Ascending aorta (tissue), 2 donors: ENCODE data around the gene DCPS. TPM values are rescaled to one million over a fixed set of nuclear protein-coding genes. Genes with fewer than 3 reads are reported as not detected.
"Not testable (repeated sequence)": the region's sequence is repeated elsewhere in the genome, so short reads cannot be mapped to it uniquely, and the experiment has no call there.

Experiments
- DNase-seq, 2 donors: peaks; one replicate each; pipeline ENCODE4 v3.0.0-alpha.2; 2019; ENCODE audit warnings: low spot score in 2 of 2
- H3K27ac ChIP-seq, 2 donors: fragments of 200-600 bp; sonication (generic); one replicate each; pipeline ENCODE4 v1.5.1; 2016 to 2017; ENCODE audit warnings: mild to moderate bottlenecking in 1 of 2
- H3K27me3 ChIP-seq: fragments of 200-600 bp; sonication (generic); one replicate; pipeline ENCODE4 v1.5.1; 2017
- H3K36me3 ChIP-seq, 2 donors: fragments of 200-600 bp; sonication (generic); one replicate each; pipeline ENCODE4 v1.5.1; 2016
- H3K4me1 ChIP-seq, 2 donors: fragments of 200-600 bp; sonication (generic); one replicate each; pipeline ENCODE4 v1.5.1; 2016 to 2017; ENCODE audit warnings: mild to moderate bottlenecking in 1 of 2
- H3K4me3 ChIP-seq, 2 donors: fragments of 200-600 bp; sonication (generic); one replicate each; pipeline ENCODE4 v1.5.1; 2016 to 2017; ENCODE audit warnings: mild to moderate bottlenecking in 1 of 2
- H3K9me3 ChIP-seq, 2 donors: fragments of 200-600 bp; sonication (generic); one replicate each; pipeline ENCODE4 v1.5.1; 2016
- intact Hi-C: fragments of 100-400 bp; cut with DNase I; formaldehyde crosslinking; loops from one replicate; pipeline ENCODE4 v1.15.1; 2023
- total RNA-seq: library from RNA; depleted of rRNA; stranded (reverse); fragments of >200 nt; gene quantifications from one replicate; pipeline ENCODE4 v1.1.0, GENCODE V29; 2016
- TF ChIP-seq, protein P1 (sequence below), 3 experiments: fragments of 200-600 bp in 2 of 3; fragments of 450-650 bp in 1 of 3; sonication (generic) in 2 of 3; IDR thresholded peaks; one replicate each; pipeline ENCODE4 v1.5.1; 2016 to 2019; ENCODE audit warnings: antibody characterized with exemption in 3 of 3, mild to moderate bottlenecking in 1 of 3, moderate library complexity in 1 of 3

DCPS gene
- total RNA-seq, 1 donor from 2014 or later: 19.6 TPM

DNA sequence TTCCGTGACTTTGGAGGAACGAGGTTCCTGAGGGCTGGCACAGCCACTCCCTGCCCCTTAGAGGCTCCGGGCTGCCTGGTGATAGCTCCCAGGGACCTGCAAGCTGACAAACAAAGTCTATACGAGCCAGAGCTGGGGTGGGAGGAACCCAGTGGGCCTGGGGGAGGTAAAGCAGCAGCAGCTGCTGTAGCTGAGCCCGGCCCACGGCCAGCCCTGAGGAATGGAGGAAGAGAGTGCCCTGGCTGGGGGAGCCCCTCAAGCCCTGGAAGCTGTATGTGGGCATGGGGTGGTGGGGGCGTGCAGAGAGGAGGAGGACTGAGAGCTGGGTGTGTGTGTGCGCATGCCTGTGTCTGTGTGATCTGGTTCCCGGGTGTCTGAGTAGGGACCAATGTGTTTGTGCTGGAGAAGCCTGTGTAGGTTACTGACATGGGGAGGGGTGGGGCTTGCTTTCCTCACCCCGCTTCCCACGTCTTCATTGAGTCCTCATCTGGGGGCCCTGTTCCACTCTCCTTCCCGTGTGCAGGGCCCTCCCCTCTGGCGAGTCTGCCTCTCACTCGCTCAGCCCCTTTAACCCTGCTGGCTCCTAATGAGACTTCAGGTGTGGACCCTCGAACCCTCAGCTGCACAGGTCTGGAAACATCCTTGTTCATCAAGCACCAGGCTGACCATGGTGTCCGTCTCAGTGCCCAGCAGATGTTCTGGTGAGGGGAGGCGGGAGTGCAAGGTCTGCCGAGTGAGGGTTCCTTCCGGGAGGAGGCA, 62.4 kb downstream of the DCPS start:
- Histone ChIP-seq H3K4me1 (peaks cover 0 to 3% of the 10 kb centered on the region in 2 donors), H3K27ac (no peak overlapping the region), H3K9me3 (no peaks in the 10 kb centered on the region), H3K4me3 (no peak overlapping the region), H3K36me3 (no peaks in the 10 kb centered on the region), H3K27me3 (no peaks in the 10 kb centered on the region)
- TF ChIP-seq, protein P1, sequence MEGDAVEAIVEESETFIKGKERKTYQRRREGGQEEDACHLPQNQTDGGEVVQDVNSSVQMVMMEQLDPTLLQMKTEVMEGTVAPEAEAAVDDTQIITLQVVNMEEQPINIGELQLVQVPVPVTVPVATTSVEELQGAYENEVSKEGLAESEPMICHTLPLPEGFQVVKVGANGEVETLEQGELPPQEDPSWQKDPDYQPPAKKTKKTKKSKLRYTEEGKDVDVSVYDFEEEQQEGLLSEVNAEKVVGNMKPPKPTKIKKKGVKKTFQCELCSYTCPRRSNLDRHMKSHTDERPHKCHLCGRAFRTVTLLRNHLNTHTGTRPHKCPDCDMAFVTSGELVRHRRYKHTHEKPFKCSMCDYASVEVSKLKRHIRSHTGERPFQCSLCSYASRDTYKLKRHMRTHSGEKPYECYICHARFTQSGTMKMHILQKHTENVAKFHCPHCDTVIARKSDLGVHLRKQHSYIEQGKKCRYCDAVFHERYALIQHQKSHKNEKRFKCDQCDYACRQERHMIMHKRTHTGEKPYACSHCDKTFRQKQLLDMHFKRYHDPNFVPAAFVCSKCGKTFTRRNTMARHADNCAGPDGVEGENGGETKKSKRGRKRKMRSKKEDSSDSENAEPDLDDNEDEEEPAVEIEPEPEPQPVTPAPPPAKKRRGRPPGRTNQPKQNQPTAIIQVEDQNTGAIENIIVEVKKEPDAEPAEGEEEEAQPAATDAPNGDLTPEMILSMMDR (IDR thresholded peaks at IDR 0.05): no peak
- intact Hi-C loops: no loop called here
- peak in 1 of 2 donors; percentile 58 for DNase-seq

DNA sequence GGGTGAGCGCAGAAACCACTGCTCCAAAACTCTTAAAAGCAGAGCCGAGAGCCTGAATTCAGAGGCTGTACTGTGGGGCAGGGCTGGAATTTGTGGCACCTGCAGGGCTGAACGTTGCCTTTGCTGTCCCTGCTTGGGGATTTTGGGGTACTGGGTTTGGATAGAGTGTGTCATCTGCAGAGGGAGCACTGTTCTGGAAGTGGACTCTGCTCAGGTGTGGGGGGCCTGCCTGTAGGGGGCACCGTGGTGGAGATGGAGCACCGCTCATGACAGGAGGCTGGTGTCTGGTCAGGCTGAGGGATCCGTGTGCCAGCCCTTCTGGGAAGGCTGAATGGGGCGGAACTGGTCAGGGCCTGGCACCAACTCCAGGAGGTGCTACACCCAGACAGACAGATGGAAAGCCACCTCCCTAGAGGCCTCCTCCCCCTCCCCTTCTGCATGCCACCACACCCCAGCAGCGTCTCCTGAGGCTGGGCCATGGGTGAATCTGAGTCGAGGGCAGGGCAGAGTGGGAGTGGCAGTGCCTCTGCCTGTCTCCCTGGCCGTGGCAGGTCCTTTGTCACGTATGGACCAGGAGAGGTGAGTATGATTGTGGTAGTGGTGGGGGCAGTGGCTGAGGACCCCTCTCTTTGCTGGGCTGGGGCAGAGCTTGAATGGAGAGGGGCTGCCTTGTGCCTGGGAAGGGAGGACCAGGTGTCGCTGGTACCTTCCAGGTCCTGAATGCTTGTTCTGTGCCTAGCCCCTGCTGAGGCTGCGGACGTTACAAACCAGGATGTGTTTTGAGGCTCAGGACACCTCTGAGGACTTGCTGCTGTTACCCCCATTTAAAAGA, 63.2 kb downstream of the DCPS start:
- H3K36me3 ChIP-seq, intact Hi-C loops, H3K27ac ChIP-seq, H3K4me1 ChIP-seq, H3K4me3 ChIP-seq, H3K9me3 ChIP-seq, H3K27me3 ChIP-seq: not testable (repeated sequence)
- DNase-seq: peak in 1 of 2 donors; percentile 19

DNA sequence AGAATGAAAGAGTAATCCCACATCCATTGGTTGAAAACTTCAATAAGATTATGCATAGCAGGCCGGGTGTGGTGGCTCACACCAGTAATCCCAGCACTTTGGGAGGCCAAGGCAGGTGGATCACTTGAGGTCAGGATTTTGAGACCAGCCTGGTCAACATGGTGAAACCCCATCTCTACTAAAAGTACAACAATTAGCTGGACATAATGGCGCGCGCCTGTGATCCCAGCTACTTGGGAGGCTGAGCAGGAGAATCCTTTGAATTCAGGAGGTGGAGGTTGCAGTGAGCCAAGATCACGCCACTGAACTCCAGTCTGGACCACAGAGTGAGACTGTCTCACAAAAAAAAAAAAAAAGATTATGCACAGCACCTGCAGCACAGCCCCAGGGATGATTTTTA, 63.9 kb downstream of the DCPS start:
- H3K27ac ChIP-seq, H3K9me3 ChIP-seq, H3K4me3 ChIP-seq, H3K27me3 ChIP-seq, H3K4me1 ChIP-seq, H3K36me3 ChIP-seq, intact Hi-C loops, DNase-seq: not testable (repeated sequence)

DNA sequence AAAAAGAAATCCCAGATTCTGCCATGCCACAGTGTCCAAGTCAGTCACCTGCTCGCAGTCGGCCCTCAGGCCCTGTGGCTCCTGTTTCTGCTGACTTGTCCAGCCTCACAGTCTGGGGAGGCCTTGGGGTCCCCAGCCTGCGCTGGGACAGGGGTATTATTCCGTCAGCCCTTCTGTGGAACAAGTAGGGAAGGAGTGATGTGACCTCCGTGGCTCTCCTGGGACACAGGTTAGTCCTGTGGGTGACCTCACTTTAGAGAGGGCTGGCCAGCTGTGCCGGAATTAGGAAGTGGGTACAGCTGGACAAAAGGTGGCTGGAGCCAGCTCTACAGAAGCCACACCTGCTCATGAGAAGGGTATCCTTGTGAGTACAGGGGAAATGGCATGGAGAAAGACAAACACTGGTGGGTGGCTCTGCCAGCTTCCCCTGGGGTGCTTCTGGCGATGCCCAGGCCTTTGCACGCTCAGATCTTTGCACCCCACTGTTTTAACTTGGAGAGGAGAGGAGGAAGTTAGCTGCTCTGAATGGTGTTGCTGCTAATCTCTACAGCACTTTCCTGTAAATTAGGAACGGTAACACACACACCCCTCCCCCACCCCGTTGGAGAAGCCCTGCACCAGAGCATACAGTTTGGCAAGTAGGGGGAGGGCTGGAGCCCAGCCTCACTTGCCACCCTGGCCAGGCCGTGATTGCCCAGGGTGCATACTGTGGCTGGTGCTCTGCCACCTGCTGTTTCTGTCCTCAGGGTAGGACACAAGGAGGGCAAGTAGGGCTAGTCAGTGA, 64.7 kb downstream of the DCPS start:
- intact Hi-C loops, H3K36me3 ChIP-seq, H3K4me1 ChIP-seq, H3K9me3 ChIP-seq, H3K27ac ChIP-seq, H3K4me3 ChIP-seq, DNase-seq, H3K27me3 ChIP-seq: not testable (repeated sequence)

DNA sequence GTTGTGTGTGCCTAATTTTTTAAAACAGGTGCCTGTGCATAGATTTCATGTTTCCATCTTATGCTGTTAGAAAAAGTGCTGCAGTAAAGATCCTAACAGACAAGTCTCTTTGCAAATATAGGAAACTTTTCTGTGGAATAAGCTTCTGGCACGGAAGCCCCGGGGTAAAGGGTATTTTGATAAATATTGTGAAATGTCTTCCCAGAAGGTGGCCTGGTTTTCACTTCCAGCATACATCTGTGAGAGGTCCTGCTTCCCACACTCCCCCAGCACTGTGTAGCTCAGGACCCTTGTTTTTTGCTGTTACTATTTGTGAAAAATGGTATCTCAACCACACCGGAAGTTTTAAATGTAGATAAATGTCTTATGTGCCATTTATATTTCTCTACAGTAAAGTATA, 66.2 kb downstream of the DCPS start:
- no peaks in the 10 kb centered on the region for H3K9me3 ChIP-seq
- intact Hi-C loops: no loop called here
- H3K36me3 ChIP-seq: no peaks in the 10 kb centered on the region
- peak in 1 of 2 donors; percentile 5 for DNase-seq
- no peaks in the 10 kb centered on the region for H3K4me1 ChIP-seq
- H3K27me3 ChIP-seq: no peaks in the 10 kb centered on the region
- H3K27ac ChIP-seq: no peak overlapping the region
- H3K4me3 ChIP-seq: no peak overlapping the region
- TF ChIP-seq, protein P1 (IDR thresholded peaks at IDR 0.05): no peak

DNA sequence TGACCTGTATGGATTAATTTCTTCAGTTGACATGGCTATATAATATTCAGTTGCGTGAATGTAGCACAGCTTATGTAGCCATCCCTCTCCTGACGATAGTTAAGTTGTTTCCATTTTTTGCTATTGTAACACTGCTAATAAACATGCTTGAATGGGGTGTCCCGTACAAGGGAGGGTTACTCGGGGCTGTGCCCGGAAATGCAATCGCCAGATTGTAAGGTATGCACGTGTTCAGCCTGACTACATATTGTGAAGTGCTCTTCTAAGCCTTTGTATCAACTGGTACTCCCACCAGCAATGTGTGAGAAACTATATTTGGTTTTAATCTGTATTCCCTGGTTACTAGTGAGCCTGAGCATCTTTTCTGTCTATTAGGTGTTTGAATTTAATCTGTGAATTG, 67.7 kb downstream of the DCPS start:
- Histone ChIP-seq H3K9me3 (no peaks in the 10 kb centered on the region), H3K27me3 (no peaks in the 10 kb centered on the region), H3K4me3 (no peak overlapping the region), H3K27ac (no peak overlapping the region), H3K36me3 (no peaks in the 10 kb centered on the region), H3K4me1 (no peaks in the 10 kb centered on the region)
- intact Hi-C loops: no loop called here
- DNase-seq: no peak
- TF ChIP-seq, protein P1 (IDR thresholded peaks at IDR 0.05): no peak

DNA sequence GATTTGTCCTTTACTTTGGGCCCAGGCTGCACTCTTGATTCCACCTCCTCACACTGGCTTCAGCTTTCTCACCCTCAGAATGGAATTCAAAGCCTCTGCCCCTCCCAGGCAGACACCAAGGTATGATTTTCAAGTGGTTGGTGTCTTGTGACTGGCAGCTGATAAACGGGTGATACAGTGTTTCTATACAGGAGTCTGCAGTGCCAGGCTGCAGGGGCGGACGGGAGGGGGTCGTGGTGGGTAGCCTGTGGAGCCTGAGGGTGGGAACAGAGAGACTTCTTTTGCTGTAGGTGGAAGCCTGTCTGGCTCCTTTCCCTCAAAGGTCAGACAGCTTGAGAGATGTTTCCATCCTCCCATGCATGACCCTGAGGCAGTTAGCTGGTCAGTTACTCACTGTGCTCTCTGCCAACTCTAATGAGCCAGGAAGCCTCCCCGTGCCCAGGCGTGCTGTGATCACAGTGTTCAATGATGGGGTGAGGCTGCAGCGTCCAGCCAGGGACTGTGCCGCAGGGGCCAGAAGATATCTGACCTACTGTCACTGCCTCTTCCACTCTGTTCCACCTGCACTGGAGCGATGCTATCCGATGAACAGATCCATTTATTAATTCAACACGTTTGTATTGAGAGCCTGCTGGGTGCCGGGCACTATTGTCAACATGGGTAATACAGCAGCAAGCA, 69.7 kb downstream of the DCPS start:
- DNase-seq: peak in 1 of 2 donors; percentile 39
- H3K36me3 ChIP-seq, H3K27ac ChIP-seq, H3K27me3 ChIP-seq, H3K4me3 ChIP-seq, H3K9me3 ChIP-seq, H3K4me1 ChIP-seq, intact Hi-C loops: not testable (repeated sequence)

DNA sequence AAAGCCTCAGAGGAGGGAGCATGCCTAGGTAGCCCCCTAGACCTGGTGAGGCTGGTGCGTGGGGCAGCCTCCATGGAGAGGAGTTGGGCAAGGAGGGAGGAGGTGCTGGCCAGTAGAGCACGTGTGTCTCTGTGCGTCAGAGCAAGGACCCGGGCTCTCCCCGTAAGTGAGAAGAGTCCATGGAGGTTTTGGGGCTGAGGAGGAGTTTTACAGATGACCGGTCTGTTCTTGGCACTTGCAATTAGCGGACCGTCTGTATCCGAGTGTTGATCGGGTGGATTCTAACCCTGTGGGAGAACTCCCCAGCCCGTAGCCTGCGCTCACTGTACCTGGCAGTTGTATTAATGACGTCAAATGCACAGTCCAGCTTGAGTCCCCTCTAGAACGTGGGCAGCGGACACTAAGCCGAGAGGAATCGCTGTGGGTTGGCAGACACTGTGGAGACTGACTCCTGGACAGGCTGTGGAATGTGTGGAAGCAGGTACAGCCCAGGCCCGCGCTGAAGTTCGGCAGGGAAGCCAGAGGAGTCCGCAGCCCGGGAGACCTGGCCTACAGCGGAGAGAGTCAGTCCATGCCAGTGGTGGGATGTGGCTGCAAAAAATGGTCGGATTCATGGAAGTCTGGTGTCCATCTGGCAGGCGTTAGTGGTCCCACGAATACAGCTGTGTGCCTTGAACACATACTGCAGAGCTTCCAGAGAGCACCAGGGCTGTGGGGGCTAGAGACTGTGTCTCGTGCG, 70.9 kb downstream of the DCPS start:
- H3K36me3 ChIP-seq, H3K9me3 ChIP-seq, H3K27ac ChIP-seq, H3K4me1 ChIP-seq, H3K27me3 ChIP-seq, H3K4me3 ChIP-seq, intact Hi-C loops: not testable (repeated sequence)
- DNase-seq: peak in 1 of 2 donors; percentile 62
